ENCODE data around the gene PLEKHA7.

- TF ChIP-seq CTCF (IDR thresholded peaks at IDR 0.05) (no peak), POLR2A (IDR thresholded peaks at IDR 0.05) (no peak), EP300 (IDR thresholded peaks at IDR 0.05) (no peak), POLR2AphosphoS5 (IDR thresholded peaks at IDR 0.05) (no peak)
Measured at GRCh38 chr11:16989554-16989953, 24.7 kb downstream of the PLEKHA7 start.

Measured in upper lobe of left lung (tissue), 4 donors.